ENCODE measurements around the gene AKAP4. TPM values are rescaled to one million over a fixed set of nuclear protein-coding genes. Genes with fewer than 3 reads are reported as not detected.

AKAP4 gene
- total and polyA plus RNA-seq, 10 donors, result not detected

DNA sequence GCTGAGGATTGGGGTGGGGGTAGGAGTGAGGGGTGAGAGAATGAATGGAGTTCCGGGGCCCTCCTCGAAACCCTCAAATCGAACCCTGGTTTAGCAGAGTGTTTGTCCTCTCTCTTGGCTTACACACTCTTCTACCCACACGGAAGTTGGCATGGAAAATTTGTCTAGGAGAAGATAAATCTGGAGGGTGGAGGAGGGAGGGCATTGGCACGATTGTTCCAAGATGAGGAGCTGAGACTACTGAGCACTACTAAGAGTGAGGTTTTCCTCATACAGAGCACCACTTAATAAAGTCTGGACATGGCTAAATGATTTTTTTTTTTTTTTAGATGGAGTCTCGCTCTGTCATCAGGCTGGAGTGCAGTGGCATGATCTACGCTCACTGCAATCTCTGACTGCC is 33.4 kb downstream of the AKAP4 start:
- intact Hi-C loops (cut with DNase I; ENCODE audit: low total_unique reads), result no loop called here
- no peak overlapping the region for H3K27ac ChIP-seq
- H3K4me3 ChIP-seq, result no peak overlapping the region
- peaks cover 0 to 14% (median 0%) of the 10 kb centered on the region in 7 donors for H3K27me3 ChIP-seq (replicated peaks in 1 of 7)
- no peaks in the 10 kb centered on the region for H3K36me3 ChIP-seq
- H3K4me1 ChIP-seq, result no peaks in the 10 kb centered on the region
- no peaks in the 10 kb centered on the region for H3K9me3 ChIP-seq
- TF ChIP-seq POLR2AphosphoS5 (IDR thresholded peaks at IDR 0.05) (no peak), POLR2A (IDR thresholded peaks at IDR 0.05) (no peak)
- TF ChIP-seq, protein P1, sequence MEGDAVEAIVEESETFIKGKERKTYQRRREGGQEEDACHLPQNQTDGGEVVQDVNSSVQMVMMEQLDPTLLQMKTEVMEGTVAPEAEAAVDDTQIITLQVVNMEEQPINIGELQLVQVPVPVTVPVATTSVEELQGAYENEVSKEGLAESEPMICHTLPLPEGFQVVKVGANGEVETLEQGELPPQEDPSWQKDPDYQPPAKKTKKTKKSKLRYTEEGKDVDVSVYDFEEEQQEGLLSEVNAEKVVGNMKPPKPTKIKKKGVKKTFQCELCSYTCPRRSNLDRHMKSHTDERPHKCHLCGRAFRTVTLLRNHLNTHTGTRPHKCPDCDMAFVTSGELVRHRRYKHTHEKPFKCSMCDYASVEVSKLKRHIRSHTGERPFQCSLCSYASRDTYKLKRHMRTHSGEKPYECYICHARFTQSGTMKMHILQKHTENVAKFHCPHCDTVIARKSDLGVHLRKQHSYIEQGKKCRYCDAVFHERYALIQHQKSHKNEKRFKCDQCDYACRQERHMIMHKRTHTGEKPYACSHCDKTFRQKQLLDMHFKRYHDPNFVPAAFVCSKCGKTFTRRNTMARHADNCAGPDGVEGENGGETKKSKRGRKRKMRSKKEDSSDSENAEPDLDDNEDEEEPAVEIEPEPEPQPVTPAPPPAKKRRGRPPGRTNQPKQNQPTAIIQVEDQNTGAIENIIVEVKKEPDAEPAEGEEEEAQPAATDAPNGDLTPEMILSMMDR (IDR thresholded peaks at IDR 0.05 in 8 of 11, conservative IDR thresholded peaks at IDR 0.05 in 3 of 11), result no peak
- WGBS, 5 donors, result 74 to 92% (median 86%) methylated on average over 5 to 7 of the region's 7 CpGs
- no peak for DNase-seq

DNA sequence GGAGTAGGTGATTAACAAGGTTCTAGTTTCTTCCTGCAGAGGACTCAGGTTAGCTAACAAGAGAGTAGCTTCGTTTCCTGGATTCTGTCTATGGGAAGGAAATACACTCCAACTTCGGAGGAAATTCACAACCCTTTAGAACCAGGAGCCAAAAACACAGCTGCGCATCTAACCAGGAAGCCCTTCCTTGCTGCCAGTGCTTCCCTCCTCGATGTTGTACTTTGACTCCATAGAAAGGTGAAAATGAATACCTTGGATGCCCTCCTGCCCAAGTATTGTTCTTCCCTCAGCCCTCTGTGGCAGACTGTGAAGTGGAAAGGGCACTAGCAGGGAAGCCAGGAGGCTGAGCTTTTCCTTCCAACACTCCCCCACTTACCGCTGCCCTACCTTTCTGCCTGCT is 35.1 kb downstream of the AKAP4 start:
- TF ChIP-seq, protein P1 (IDR thresholded peaks at IDR 0.05 in 8 of 11, conservative IDR thresholded peaks at IDR 0.05 in 3 of 11), result no peak
- TF ChIP-seq POLR2AphosphoS5 (IDR thresholded peaks at IDR 0.05) (no peak), POLR2A (IDR thresholded peaks at IDR 0.05) (no peak)
- Histone ChIP-seq H3K36me3 (no peaks in the 10 kb centered on the region), H3K27ac (no peak overlapping the region), H3K4me1 (no peaks in the 10 kb centered on the region), H3K9me3 (no peaks in the 10 kb centered on the region), H3K4me3 (no peak overlapping the region), H3K27me3 (replicated peaks in 1 of 7) (peaks cover 0 to 14% (median 0%) of the 10 kb centered on the region in 7 donors)
- 64 to 84% (median 65%) methylated on average over 5 of the region's 5 CpGs for WGBS, 5 donors
- intact Hi-C loops (cut with DNase I; ENCODE audit: low total_unique reads), result no loop called here
- DNase-seq, result no peak

DNA sequence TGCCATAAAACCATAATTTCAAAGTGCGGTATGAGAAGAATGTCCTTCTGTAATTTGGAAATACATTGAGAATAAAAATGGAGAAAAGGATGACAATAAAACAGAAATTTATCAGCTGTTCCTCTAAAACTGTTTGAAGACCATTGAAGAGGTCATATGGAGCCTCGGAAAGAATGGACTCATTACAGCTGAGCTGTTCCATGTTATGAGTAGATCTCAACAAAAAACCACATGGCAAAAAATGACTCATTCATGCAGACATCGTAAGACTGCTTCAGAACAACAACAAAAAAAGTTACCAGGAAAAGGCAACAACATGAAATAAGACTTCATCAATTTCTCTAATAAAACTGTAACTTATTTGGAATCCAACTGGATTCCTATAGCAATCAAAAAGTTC is 39.7 kb downstream of the AKAP4 start:
- no peak for DNase-seq
- TF ChIP-seq, protein P1 (IDR thresholded peaks at IDR 0.05 in 8 of 11, conservative IDR thresholded peaks at IDR 0.05 in 3 of 11), result no peak
- TF ChIP-seq POLR2A (IDR thresholded peaks at IDR 0.05), result no peak
- TF ChIP-seq POLR2AphosphoS5 (IDR thresholded peaks at IDR 0.05), result no peak
- Histone ChIP-seq H3K4me1 (no peaks in the 10 kb centered on the region), H3K36me3 (no peaks in the 10 kb centered on the region), H3K4me3 (no peak overlapping the region), H3K27ac (peak overlapping the region in 1 of 8 donors; percentile 3), H3K9me3 (no peaks in the 10 kb centered on the region), H3K27me3 (replicated peaks in 1 of 7) (peaks cover 0 to 9% (median 0%) of the 10 kb centered on the region in 7 donors)
- 63 to 88% (median 64%) methylated on average over 3 of the region's 3 CpGs for WGBS, 5 donors
- intact Hi-C loops (cut with DNase I; ENCODE audit: low total_unique reads), result no loop called here

DNA sequence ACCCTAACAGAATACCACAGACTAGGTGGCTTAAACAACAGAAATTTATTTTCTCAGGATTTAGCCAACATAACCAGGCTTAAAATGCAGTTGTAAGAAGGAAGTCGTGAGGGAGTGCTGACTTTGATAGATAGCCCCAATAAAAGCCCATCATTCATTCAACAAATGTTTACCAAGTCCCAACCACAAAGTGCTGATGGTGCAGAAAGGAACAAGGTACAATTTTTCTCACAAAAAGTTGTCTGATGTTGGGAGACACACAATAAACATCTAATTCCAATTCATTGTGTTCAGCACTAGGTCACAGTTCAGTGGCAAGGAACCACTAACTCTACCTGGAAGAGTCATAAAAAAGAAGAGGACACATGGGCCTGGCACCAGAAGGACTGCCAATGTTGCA is 42.2 kb downstream of the AKAP4 start:
- WGBS, 5 donors, result 0 to 32% (median 21%) methylated on average over 1 of the region's 1 CpG
- H3K27ac ChIP-seq, result peak overlapping the region in 2 of 8 donors; percentile 7 to 12
- H3K27me3 ChIP-seq (replicated peaks in 1 of 7), result peaks cover 0 to 9% (median 0%) of the 10 kb centered on the region in 7 donors
- intact Hi-C loops (cut with DNase I; ENCODE audit: low total_unique reads), result no loop called here
- no peaks in the 10 kb centered on the region for H3K4me1 ChIP-seq
- no peak for DNase-seq
- no peak overlapping the region for H3K4me3 ChIP-seq
- TF ChIP-seq, protein P1 (IDR thresholded peaks at IDR 0.05 in 8 of 11, conservative IDR thresholded peaks at IDR 0.05 in 3 of 11), result no peak
- H3K36me3 ChIP-seq, result no peaks in the 10 kb centered on the region
- no peaks in the 10 kb centered on the region for H3K9me3 ChIP-seq

Measured in spleen (tissue), 11 donors.